PC-3 (cell line): ENCODE data around the gene P2RX6. TPM values are rescaled to one million over a fixed set of nuclear protein-coding genes. Genes with fewer than 3 reads are reported as not detected.

Source experiments
- ATAC-seq: fragments of 200-7000 bp; cut with Tn5 transposase; 2 replicates; pipeline ENCODE4 v1.9.1; 2020; ENCODE audit warnings: mild to moderate bottlenecking, moderate library complexity
- BruUV-seq: library from RNA; stranded (reverse); fragments of 400-500 nt; replicated peaks from 2 replicates; lab custom pipeline; 2021; lab: Mats Ljungman, UMichigan
- CTCF ChIA-PET: fragments of 300-600 bp; sonication (Branson Sonifier 250); formaldehyde crosslinking; loops from one replicate; lab custom pipeline; 2022; ENCODE audit warnings: antibody characterized with exemption; lab: Charles Lee
- POLR2A ChIA-PET: fragments of 300-600 bp; sonication (Branson Sonifier 250); formaldehyde crosslinking; loops from one replicate; lab custom pipeline; 2022; ENCODE audit warnings: antibody characterized with exemption; ENCODE audit not compliant: unreplicated experiment; lab: Charles Lee
- DNase-seq: peaks from one replicate; pipeline ENCODE4 v3.0.0-alpha.2; 2015
- H2AFZ ChIP-seq: fragments of 300-600 bp; sonication (generic); 2 replicates; pipeline ENCODE4 v1.6.0; 2016; ENCODE audit warnings: antibody characterized with exemption, low read length
- H3F3A ChIP-seq: fragments of 300-600 bp; sonication (generic); one replicate; pipeline ENCODE4 v1.6.0; 2017; ENCODE audit warnings: antibody characterized with exemption, low read length, control low read depth, mild to moderate bottlenecking; ENCODE audit not compliant: unreplicated experiment
- H3K27ac ChIP-seq: fragments of 300-600 bp; sonication (generic); 2 replicates; pipeline ENCODE4 v1.5.1; 2016; ENCODE audit warnings: mild to moderate bottlenecking, low read length
- H3K27me3 ChIP-seq: fragments of 300-600 bp; sonication (generic); 2 replicates; pipeline ENCODE4 v1.6.1; 2016; ENCODE audit warnings: low read length, mixed read lengths
- H3K36me3 ChIP-seq: fragments of 300-600 bp; sonication (generic); 2 replicates; pipeline ENCODE4 v1.6.1; 2016; ENCODE audit warnings: low read depth, mixed run types, low read length, mixed read lengths
- H3K4me1 ChIP-seq: fragments of 300-600 bp; sonication (generic); 2 replicates; pipeline ENCODE4 v1.5.1; 2016; ENCODE audit warnings: low read length; ENCODE audit not compliant: insufficient read depth
- H3K4me2 ChIP-seq: fragments of 300-600 bp; sonication (generic); 2 replicates; pipeline ENCODE4 v1.6.0; 2016; ENCODE audit warnings: low read length
- H3K4me3 ChIP-seq: fragments of 300-600 bp; sonication (generic); 2 replicates; pipeline ENCODE4 v1.5.1; 2016; ENCODE audit warnings: mild to moderate bottlenecking, low read length, mixed read lengths
- H3K79me2 ChIP-seq: fragments of 300-600 bp; sonication (generic); 2 replicates; pipeline ENCODE4 v1.6.1; 2017; ENCODE audit warnings: low read length, mixed read lengths
- H3K9ac ChIP-seq: fragments of 300-600 bp; sonication (generic); 2 replicates; pipeline ENCODE4 v1.6.0; 2016; ENCODE audit warnings: mild to moderate bottlenecking, low read length
- H3K9me2 ChIP-seq: fragments of 300-600 bp; sonication (generic); replicated peaks from 2 replicates; pipeline ENCODE4 v1.6.1; 2016; ENCODE audit warnings: mixed run types, low read length, mixed read lengths
- H3K9me3 ChIP-seq: fragments of 300-600 bp; sonication (generic); 2 replicates; pipeline ENCODE4 v1.6.1; 2016; ENCODE audit warnings: low read length, mixed read lengths
- H4K20me1 ChIP-seq: fragments of 300-600 bp; sonication (generic); 2 replicates; pipeline ENCODE4 v1.6.1; 2016; ENCODE audit warnings: low read length, mixed read lengths
- EZH2 ChIP-seq: fragments of 300-600 bp; sonication (generic); IDR thresholded peaks from one replicate; pipeline ENCODE4 v1.6.1; 2017; ENCODE audit warnings: antibody characterized with exemption, mild to moderate bottlenecking, low read length; ENCODE audit not compliant: unreplicated experiment
- EZH2phosphoT487 ChIP-seq: fragments of 300-600 bp; sonication (generic); IDR thresholded peaks from 2 replicates; pipeline ENCODE4 v1.6.1; 2018; ENCODE audit warnings: mild to moderate bottlenecking, antibody characterized with exemption, low read length, borderline replicate concordance
- intact Hi-C: fragments of 100-400 bp; cut with micrococcal nuclease; formaldehyde crosslinking; loops from 2 replicates; pipeline ENCODE4 v1.9.0; 2023
- total RNA-seq: library from RNA; depleted of rRNA; stranded (reverse); fragments of >200 nt; gene quantifications from 2 replicates; pipeline ENCODE4 v1.2.3, GENCODE V29; 2014
- TF ChIP-seq, protein P1 (sequence below): fragments of 300-600 bp; sonication (generic); conservative IDR thresholded peaks from 2 replicates; pipeline ENCODE4 v1.5.1; 2017; ENCODE audit warnings: antibody characterized with exemption, low read depth, mild to moderate bottlenecking, low read length

P2RX6 gene
- total RNA-seq, 1 experiment from 2014 or later = 1.1 TPM

DNA sequence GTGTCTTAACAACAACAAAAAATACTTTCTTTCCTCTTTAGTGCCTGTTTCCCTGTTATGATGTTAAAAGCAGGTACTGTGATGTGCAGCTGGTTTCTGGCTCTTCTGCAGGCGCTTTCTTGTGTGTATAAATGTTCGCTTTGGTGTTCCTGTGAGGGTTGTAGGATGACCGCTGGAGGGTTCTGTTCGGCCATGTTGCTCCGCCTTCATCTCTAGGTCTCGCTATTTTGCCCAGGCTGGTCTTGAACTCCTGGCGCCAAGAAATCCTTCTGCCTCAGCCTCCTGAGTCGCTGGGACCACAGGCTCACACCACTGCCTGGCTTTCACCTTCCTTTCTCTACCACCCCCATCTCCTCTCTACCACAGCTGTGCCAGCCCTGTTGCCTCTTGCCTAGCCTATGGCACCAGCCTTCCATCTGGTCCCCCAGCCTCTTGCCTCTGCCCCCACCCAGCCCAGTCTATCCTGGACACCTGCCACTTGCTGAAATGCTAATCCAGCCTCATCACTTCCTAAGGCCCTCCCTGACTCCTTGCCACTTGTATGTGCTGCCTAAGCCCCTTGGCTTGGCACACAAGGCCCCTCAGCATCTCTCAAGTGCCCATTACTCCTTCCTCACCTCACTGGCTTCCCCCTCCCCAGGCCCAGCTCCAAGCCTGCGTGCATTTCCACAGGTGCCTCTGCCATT lies 36.3 kb downstream of the P2RX6 start:
- Histone ChIP-seq H3F3A (no peaks in the 10 kb centered on the region), H3K4me2 (no peak overlapping the region), H3K4me3 (no peak overlapping the region), H4K20me1 (no peaks in the 10 kb centered on the region), H3K9ac (no peak overlapping the region), H3K9me3 (no peaks in the 10 kb centered on the region), H2AFZ (no peak overlapping the region), H3K4me1 (no peaks in the 10 kb centered on the region), H3K79me2 (no peaks in the 10 kb centered on the region), H3K36me3 (no peaks in the 10 kb centered on the region), H3K27ac (no peak overlapping the region), H3K9me2 (no peaks in the 10 kb centered on the region), H3K27me3 (no peaks in the 10 kb centered on the region)
- intact Hi-C loops = no loop called here
- TF ChIP-seq, protein P1, sequence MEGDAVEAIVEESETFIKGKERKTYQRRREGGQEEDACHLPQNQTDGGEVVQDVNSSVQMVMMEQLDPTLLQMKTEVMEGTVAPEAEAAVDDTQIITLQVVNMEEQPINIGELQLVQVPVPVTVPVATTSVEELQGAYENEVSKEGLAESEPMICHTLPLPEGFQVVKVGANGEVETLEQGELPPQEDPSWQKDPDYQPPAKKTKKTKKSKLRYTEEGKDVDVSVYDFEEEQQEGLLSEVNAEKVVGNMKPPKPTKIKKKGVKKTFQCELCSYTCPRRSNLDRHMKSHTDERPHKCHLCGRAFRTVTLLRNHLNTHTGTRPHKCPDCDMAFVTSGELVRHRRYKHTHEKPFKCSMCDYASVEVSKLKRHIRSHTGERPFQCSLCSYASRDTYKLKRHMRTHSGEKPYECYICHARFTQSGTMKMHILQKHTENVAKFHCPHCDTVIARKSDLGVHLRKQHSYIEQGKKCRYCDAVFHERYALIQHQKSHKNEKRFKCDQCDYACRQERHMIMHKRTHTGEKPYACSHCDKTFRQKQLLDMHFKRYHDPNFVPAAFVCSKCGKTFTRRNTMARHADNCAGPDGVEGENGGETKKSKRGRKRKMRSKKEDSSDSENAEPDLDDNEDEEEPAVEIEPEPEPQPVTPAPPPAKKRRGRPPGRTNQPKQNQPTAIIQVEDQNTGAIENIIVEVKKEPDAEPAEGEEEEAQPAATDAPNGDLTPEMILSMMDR = no peak
- no peak for TF ChIP-seq EZH2phosphoT487
- no peak for TF ChIP-seq EZH2
- ATAC-seq (no peak), DNase-seq (no peak)
- POLR2A ChIA-PET = no interaction called here
- CTCF ChIA-PET = no interaction called here
- no TSS peak for BruUV-seq

DNA sequence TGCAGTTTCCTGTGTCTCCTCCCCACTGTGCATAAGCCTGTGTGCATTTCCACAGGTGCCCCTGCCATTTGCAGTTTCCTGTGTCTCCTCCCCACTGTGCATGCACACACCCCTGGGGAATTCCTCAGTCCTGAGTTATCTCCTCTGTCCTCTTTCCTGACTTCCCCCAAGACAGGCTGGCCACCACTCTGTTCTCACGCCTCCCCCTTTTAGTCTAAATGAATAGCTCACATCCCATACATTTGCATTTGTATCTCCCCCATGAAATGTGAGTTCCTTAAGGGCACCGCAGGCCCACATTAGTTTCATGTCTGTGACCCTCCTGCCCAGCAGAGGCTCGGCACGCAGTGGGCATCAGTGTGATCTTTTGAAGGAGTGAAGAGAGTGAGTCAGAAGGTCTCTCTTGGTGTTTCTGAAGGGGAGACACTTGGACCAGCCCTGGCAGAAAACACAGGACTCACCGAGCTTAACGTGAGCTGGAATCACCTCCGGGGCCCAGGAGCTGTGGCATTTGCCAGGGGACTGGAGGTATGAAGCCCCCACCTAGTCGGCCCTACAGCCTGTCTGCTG lies 37.0 kb downstream of the P2RX6 start:
- no peak overlapping the region for H3K9ac ChIP-seq
- H3K36me3 ChIP-seq = no peaks in the 10 kb centered on the region
- H3F3A ChIP-seq = no peaks in the 10 kb centered on the region
- no peaks in the 10 kb centered on the region for H4K20me1 ChIP-seq
- TF ChIP-seq, protein P1 = no peak
- TF ChIP-seq EZH2phosphoT487 (no peak), EZH2 (no peak)
- intact Hi-C loops = no loop called here
- H3K4me1 ChIP-seq = no peaks in the 10 kb centered on the region
- ChIA-PET CTCF (no interaction called here), POLR2A (interaction anchor here (0.6 kb wide), 1 partner anchor 115 kb away, joined by 3 read pairs; no protein-coding TSS in a partner anchor)
- no peak overlapping the region for H3K4me2 ChIP-seq
- ATAC-seq = no peak
- H3K27me3 ChIP-seq = no peaks in the 10 kb centered on the region
- no peak overlapping the region for H2AFZ ChIP-seq
- no peak overlapping the region for H3K27ac ChIP-seq
- no peaks in the 10 kb centered on the region for H3K9me3 ChIP-seq
- no peaks in the 10 kb centered on the region for H3K79me2 ChIP-seq
- DNase-seq = no peak
- no peak overlapping the region for H3K4me3 ChIP-seq
- H3K9me2 ChIP-seq = no peaks in the 10 kb centered on the region
- no TSS peak for BruUV-seq
